Left kidney (tissue), 2 donors: ENCODE data around the gene PTPRQ. TPM values are rescaled to one million over a fixed set of nuclear protein-coding genes. Genes with fewer than 3 reads are reported as not detected.

Experiments used
- DNase-seq: peaks from one replicate; pipeline ENCODE4 v3.0.0-alpha.2; 2013
- polyA plus RNA-seq: library from polyadenylated mRNA; unstranded; fragments of 120-200 nt; gene quantifications from one replicate; pipeline ENCODE4 v1.2.1, GENCODE V29; 2013; ENCODE audit not compliant: insufficient read length

The PTPRQ gene
- polyA plus RNA-seq, 1 donor = 53.1 TPM

DNA sequence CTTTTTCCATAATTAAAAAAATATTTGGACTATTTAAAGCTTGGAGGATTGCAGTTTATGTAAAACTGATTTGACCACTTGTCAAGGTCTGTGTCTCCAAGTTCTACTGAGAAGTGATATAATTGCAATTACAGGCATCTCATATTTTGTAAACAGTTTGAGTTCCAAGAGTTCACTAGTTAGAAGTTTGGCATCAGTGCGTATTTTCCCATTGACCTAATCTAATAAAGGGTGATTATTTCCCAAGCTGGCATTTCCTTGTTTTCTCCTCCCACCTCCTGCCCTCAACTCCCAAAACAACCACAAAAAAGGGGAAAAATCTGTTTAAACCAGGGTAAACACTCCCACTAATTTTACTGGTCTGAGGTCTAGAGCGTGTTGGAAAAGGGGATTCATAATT is 260.4 kb downstream of the PTPRQ start:
- no peak for DNase-seq

GRCh38 chr12:80707126-80707829 is 263.2 kb downstream of the PTPRQ start, which contains the start of gene MYF6:
Gene MYF6, plus strand, starts transcription at chr12:80707634. Its CDS starts 86 bp downstream, at chr12:80707720.
- no peak for DNase-seq

DNA sequence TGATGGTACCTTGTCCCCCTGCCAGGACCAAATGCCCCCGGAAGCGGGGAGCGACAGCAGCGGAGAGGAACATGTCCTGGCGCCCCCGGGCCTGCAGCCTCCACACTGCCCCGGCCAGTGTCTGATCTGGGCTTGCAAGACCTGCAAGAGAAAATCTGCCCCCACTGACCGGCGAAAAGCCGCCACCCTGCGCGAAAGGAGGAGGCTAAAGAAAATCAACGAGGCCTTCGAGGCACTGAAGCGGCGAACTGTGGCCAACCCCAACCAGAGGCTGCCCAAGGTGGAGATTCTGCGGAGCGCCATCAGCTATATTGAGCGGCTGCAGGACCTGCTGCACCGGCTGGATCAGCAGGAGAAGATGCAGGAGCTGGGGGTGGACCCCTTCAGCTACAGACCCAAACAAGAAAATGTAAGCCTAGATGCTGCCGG is 263.8 kb downstream of the PTPRQ start:
- no peak for DNase-seq

DNA sequence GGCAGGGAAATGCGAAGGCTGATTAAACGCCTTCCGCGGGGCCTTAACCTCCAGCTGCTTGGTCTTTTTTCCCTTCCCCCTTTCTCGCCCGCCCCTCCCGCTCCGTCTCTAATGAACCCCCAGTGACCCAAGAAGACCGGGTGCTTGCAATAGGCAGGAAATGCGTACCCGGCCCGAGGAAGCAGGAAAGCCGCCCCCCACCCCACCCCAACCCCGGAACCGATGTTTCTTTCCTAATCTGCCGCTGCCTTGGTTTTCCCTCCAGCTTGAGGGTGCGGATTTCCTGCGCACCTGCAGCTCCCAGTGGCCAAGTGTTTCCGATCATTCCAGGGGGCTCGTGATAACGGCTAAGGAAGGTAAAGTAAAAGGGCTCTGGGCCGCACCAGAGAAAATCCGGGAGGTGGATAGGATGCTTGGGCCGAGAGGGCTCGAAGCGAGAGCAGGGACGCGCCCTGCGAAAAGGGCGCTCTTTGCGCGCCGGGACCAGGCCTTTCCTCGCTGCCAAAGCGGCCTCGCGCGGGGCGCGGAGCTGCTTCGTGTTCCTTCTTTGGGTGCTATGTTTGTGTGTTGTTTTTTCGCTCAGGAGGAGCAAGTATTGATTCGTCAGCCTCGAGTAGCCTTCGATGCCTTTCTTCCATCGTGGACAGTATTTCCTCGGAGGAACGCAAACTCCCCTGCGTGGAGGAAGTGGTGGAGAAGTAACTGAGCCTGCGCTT is 264.4 kb downstream of the PTPRQ start:
- DNase-seq = no peak

DNA sequence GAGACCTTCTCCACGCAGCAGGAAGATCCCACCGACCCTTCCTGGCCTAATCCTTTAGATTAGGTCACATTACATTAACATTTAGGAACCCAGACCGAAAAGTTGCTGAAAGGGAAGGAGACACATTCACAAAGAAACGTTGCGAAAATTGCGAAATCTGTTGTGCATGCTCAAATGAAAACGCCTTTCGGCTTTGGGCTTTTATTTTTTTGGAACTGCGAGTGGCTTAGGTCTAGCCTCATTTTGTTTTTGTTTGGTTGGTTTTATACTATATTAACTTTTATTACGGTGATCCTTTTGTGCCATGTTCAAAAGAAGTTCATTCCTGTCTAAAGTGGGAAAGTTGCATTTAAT is 264.9 kb downstream of the PTPRQ start:
- DNase-seq = no peak

DNA sequence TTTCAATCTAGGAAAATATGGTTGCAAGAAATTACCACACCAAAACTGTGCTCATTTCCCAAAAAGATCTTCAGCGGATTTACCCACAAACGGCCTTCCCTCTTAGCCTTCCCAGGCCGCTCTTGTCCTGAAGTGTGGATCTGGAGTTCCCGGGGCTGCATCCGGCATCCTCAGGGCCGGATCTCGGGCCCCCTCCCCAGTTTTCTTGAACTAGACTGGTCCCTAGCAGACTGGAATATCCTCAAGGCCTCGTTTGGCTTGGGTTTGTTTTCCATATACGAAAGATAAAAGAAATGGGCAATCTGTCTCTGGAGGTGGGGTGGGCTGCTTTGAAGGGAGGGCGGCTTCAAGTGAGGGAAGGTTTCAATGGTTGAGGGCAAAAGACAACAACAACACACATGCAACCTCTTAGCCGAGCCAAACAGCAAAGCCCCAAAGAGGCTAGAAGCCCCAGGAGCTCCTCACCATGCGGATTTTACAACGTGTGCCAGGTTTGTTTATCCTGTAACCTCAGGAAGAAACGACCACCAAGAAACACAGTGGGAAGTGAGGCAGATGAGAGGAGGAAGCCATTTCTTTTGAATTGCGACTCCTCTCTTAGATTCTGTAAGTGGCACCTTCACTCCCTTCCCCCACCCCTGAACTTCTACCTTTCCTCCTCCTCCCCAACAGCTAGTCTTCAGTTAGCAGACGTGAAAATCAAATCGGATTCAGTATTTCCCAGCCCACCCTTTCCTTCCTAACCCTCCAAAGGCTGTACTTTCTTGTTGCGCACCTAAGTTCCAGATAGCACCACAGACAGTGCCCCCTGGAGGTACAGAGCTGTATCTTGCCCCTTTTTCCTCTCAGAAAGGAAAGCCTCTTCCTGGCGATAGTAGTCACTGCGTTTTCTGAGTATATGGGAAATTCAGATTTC is 266.0 kb downstream of the PTPRQ start:
- DNase-seq = no peak

DNA sequence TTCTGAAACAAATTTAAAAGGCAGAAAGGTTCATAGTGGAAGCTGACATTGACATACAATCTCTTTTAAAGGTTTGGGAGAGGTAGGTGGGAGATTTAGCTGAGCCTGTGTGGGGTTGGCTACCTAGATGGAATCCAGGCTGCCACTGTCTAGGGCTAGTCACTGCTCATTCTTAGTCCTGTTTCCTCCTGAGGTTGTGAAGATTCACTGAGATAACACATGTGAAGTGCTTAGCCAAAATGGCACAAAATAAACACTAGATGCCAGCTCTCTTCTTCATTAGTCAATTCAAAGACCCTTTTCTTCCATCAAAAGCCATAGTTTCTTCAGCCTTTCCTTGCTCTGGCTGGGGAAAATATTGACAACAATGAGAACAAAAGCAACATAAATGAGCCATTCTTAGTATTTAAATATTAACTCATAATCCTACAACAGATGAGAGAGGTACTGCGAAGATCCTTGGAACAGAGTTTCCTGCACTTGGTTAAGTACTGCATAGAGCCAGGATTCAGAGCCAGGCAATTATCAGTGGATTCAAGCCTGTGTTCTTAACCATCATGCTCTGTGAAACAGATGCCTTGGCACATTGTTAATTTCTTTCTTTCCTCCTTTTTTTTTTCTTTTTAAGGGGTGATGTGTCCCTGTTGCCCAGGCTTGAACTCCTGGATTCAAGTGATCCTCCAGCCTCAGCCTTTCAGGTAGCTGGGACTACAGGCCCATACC is 266.9 kb downstream of the PTPRQ start:
- no peak for DNase-seq

DNA sequence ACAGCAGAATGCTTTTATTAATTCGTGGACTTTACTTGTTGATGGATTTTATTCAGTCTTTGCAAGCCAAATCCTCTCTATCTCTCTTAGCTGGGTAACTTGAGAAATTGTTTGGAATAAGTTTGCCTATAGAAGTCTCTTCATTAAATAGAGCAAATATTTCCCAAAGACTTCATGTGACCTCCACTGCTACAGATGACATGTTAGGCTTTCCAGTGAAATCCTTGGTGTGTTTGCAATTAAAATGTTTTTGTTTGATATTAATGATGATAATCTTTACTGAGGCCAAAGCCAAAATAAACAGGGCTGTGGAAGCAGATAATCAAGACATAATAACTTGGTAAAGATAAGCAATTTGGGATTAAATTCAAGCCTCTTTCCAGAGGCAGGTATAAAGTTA is 267.8 kb downstream of the PTPRQ start:
- no peak for DNase-seq

- no peak for DNase-seq
Observed at GRCh38 chr12:80712866-80713265, 268.8 kb downstream of the PTPRQ start.

DNA sequence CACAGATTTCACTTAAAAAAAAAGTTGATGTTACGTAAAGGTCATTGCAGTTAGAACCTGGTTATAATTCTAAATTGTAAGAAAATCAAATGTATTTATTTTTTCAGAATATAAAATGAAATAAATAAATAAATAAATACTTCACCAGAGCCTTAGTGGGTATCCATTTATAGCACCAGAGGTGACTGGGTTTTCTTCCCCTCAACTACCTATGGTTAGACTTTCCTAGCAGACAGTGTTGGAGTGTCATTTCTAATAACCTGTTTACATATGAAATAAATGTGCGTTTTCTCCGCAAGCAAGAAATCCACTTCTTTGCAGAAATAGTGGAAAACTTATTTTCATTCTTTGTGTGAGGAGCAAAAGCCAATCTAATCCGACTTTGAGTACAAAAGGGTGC is 269.4 kb downstream of the PTPRQ start:
- DNase-seq = no peak

- DNase-seq = no peak
Observed at GRCh38 chr12:80714055-80714454, 270.0 kb downstream of the PTPRQ start.

DNA sequence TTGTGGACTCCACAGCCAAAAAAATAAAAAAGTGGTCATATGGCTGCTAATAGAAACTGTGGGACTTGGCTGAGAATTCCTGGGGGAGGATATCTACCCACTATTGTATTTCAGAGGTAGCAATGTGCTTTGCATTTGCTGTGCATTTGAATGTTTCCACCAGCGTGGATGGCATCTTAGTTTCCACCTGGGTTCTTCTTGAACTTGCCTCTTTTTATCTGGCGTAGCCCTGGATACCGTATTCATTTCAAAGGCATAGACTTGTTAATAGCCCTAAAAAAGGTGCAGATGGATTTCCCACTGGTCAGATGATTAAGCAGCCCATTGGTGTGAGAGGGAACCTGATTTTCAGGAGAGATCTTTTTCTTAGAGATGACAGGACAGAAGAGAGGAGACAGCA is 270.8 kb downstream of the PTPRQ start:
- DNase-seq = no peak

DNA sequence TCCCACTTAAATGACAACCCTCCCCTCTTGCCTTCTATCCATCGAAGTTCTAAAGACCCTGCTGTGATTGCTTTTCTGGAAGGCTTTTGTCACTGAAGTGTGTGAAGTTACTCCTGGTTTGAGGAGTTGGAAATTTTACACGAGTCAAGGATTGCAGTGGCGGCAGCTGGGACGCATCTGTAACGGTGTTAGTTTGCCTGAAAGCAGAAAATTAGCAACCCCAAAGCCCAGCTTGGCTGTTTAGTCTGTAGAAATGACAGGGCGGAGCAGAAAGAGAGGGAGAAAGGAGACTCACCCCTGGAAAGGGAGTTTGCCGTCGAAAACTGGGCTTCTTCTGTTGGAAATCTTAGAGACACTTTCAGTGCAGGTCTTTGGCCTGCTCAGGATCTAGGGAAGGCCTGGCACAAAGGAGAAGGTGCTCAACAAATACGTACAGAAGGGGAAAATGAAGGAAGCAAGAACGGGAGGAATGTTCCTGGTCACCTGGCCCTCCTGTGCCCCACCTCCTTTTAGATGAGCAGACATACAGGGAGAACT is 271.7 kb downstream of the PTPRQ start:
- no peak for DNase-seq

DNA sequence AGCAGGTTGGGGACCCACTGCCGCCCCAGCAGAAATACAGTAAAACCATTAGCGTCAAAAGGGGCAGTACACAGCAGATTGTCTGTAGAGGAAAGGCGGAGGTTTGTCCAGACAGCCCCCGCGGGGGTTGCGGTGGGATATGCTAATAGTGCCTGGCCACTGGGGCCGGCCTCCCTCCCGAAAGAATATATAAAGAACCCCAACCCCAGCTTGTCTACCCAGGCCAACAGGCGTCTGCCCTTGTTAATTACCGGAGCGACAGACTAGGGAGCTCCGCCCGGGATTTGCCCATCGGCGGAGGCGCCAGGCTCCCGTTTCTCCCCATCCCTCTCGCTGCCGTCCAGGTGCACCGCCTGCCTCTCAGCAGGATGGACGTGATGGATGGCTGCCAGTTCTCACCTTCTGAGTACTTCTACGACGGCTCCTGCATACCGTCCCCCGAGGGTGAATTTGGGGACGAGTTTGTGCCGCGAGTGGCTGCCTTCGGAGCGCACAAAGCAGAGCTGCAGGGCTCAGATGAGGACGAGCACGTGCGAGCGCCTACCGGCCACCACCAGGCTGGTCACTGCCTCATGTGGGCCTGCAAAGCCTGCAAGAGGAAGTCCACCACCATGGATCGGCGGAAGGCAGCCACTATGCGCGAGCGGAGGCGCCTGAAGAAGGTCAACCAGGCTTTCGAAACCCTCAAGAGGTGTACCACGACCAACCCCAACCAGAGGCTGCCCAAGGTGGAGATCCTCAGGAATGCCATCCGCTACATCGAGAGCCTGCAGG is 272.8 kb downstream of the PTPRQ start, which contains the start of gene MYF5:
Gene MYF5 (plus strand): TSS at position 217 of the 774 bp plus-strand sequence. CDS start 152 bp downstream, at position 369.
- DNase-seq = no peak

GRCh38 chr12:80717856-80718255 is 273.8 kb downstream of the PTPRQ start:
- DNase-seq = no peak

GRCh38 chr12:80720516-80720915 is 276.5 kb downstream of the PTPRQ start:
- no peak for DNase-seq

- no peak for DNase-seq
Observed at GRCh38 chr12:80721326-80721725, 277.3 kb downstream of the PTPRQ start.
